ENCODE data around the gene XPC. TPM values are rescaled to one million over a fixed set of nuclear protein-coding genes. Genes with fewer than 3 reads are reported as not detected.
A peak's percentile ranks its signal among the peaks of the same experiment; 100 is the strongest.

XPC gene
- total and polyA plus RNA-seq, 2 donors (not counting 3 experiments of a cell fraction or from before 2014, with no cell fraction given), result 11.9 to 36.8 TPM

GRCh38 chr3:14223595-14223994 lies 45.2 kb upstream of the XPC start:
- dilution Hi-C loops (cut with MboI; ENCODE audit: extremely low pct_ligation_motif_present, low sequenced_read_pairs) (no loop called here), intact Hi-C loops (cut with micrococcal nuclease) (no loop called here)
- Histone ChIP-seq H3K4me2 (ENCODE audit: insufficient read depth, low read length) (no peak overlapping the region), H3K9ac (replicated peaks; ENCODE audit: extremely low read depth, insufficient read depth, low read length) (no peak overlapping the region), H3K36me3 (ENCODE audit: control insufficient read depth in 2 of 2, extremely low read depth in 1 of 2, insufficient read depth in 2 of 2, low read length in 2 of 2) (no peaks in the 10 kb centered on the region), H3K9me1 (replicated peaks; ENCODE audit: control insufficient read depth, extremely low read depth, insufficient read depth, low read length) (no peaks in the 10 kb centered on the region), H2AFZ (ENCODE audit: low read depth, low read length) (no peak overlapping the region), H3K27me3 (ENCODE audit: control insufficient read depth in 2 of 2, insufficient read depth in 2 of 2, low read length in 2 of 2) (peaks cover 0 to 2% of the 10 kb centered on the region in 2 experiments), H3K79me2 (ENCODE audit: control insufficient read depth, insufficient read depth, low read length) (no peaks in the 10 kb centered on the region), H3K4me1 (ENCODE audit: control insufficient read depth, extremely low read depth, insufficient read depth, low read length) (peaks cover 12% of the 10 kb centered on the region), H4K20me1 (replicated peaks; ENCODE audit: control insufficient read depth, extremely low read depth, insufficient read depth, low read length) (no peaks in the 10 kb centered on the region), H3K4me3 (replicated peaks in 1 of 3; ENCODE audit: insufficient read depth in 1 of 3, low read depth in 1 of 3, low read length in 3 of 3) (no peak overlapping the region), H3K27ac (ENCODE audit: insufficient read depth, low read depth, low read length) (no peak overlapping the region), H3K9me3 (replicated peaks; ENCODE audit: control insufficient read depth, insufficient read depth, low read length) (no peaks in the 10 kb centered on the region)
- DNase-seq (ENCODE audit: low read depth, low spot score) (no peak), FAIRE-seq (no peak)
- ChIA-PET CTCF (interaction anchor here (3.1 kb wide), 1 partner anchor 20 kb away, joined by 17 read pairs; no protein-coding TSS in a partner anchor), POLR2A (no interaction called here)
- TF ChIP-seq POLR2A (IDR thresholded peaks at IDR 0.05; ENCODE audit: low read depth, low read length) (no peak), MAX (IDR thresholded peaks at IDR 0.05; ENCODE audit: insufficient read depth, insufficient read length) (no peak), MYC (IDR thresholded peaks at IDR 0.05; ENCODE audit: low read depth, low read length) (no peak), EZH2 (IDR thresholded peaks at IDR 0.05; ENCODE audit: borderline replicate concordance, low read depth, low read length, severe bottlenecking) (no peak), GATA2 (IDR thresholded peaks at IDR 0.05; ENCODE audit: insufficient read depth, insufficient read length, low read depth, low read length) (no peak), JUN (IDR thresholded peaks at IDR 0.05; ENCODE audit: borderline replicate concordance, insufficient read depth, insufficient read length, low read depth) (no peak)
- BruUV-seq (replicated peaks), result no TSS peak

GRCh38 chr3:14222900-14223594 lies 44.6 kb upstream of the XPC start:
- Histone ChIP-seq H3K9ac (replicated peaks; ENCODE audit: extremely low read depth, insufficient read depth, low read length) (no peak overlapping the region), H3K36me3 (ENCODE audit: control insufficient read depth in 2 of 2, extremely low read depth in 1 of 2, insufficient read depth in 2 of 2, low read length in 2 of 2) (no peaks in the 10 kb centered on the region), H3K4me2 (ENCODE audit: insufficient read depth, low read length) (no peak overlapping the region), H3K9me1 (replicated peaks; ENCODE audit: control insufficient read depth, extremely low read depth, insufficient read depth, low read length) (no peaks in the 10 kb centered on the region), H3K4me1 (ENCODE audit: control insufficient read depth, extremely low read depth, insufficient read depth, low read length) (peaks cover 12% of the 10 kb centered on the region), H3K4me3 (replicated peaks in 1 of 3; ENCODE audit: insufficient read depth in 1 of 3, low read depth in 1 of 3, low read length in 3 of 3) (no peak overlapping the region), H3K27me3 (ENCODE audit: control insufficient read depth in 2 of 2, insufficient read depth in 2 of 2, low read length in 2 of 2) (peaks cover 0 to 2% of the 10 kb centered on the region in 2 experiments), H3K27ac (ENCODE audit: insufficient read depth, low read depth, low read length) (no peak overlapping the region), H2AFZ (ENCODE audit: low read depth, low read length) (no peak overlapping the region), H3K9me3 (replicated peaks; ENCODE audit: control insufficient read depth, insufficient read depth, low read length) (no peaks in the 10 kb centered on the region), H3K79me2 (ENCODE audit: control insufficient read depth, insufficient read depth, low read length) (no peaks in the 10 kb centered on the region), H4K20me1 (replicated peaks; ENCODE audit: control insufficient read depth, extremely low read depth, insufficient read depth, low read length) (no peaks in the 10 kb centered on the region)
- POLR2A ChIA-PET, result no interaction called here
- no peak for DNase-seq (ENCODE audit: low read depth, low spot score)
- dilution Hi-C loops (cut with MboI; ENCODE audit: extremely low pct_ligation_motif_present, low sequenced_read_pairs), result no loop called here
- TF ChIP-seq CTCF (IDR thresholded peaks at IDR 0.05; ENCODE audit: extremely low read depth in 1 of 2, insufficient read depth in 1 of 2, low read depth in 1 of 2, low read length in 2 of 2) (no peak), GATA2 (IDR thresholded peaks at IDR 0.05; ENCODE audit: insufficient read depth, insufficient read length, low read depth, low read length) (no peak), FOS (IDR thresholded peaks at IDR 0.05; ENCODE audit: borderline replicate concordance, insufficient read depth, low read length) (no peak)
- no TSS peak for BruUV-seq (replicated peaks)
- intact Hi-C loops (cut with micrococcal nuclease), result no loop called here
- peak; percentile 42 for FAIRE-seq
- CTCF ChIA-PET, result interaction anchor here (1.0 to 3.1 kb wide), 2 partner anchors 9 to 19 kb away, joined by 3 to 17 read pairs; no protein-coding TSS in a partner anchor

Measured in endothelial cell of umbilical vein (primary cell).